ENCODE results near the gene SSBP2. TPM values are rescaled to one million over a fixed set of nuclear protein-coding genes. Genes with fewer than 3 reads are reported as not detected.
A peak's percentile ranks its signal among the peaks of the same experiment; 100 is the strongest.

The SSBP2 gene
- total and polyA plus RNA-seq, 2 donors from 2014 or later: 17.0 to 57.1 TPM

DNA sequence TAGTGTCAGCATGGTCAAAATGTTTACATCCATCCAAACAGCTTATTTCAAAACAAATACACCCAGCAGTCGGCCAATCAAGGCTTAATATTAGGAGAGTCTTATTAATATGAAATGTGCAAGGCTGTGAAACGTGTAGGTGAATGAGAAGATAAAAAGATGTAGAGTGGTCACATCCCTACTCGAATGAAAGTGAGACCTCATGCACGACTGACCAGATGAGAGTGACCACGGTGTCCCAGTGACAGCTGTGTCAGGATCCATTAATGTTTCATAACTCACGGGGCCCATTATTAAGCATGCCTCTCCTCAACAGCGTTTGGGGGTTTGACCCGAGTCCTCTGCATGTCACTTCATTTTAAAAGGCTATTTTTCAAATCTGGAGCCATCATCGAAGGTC is 39.4 kb upstream of the SSBP2 start:
- intact Hi-C loops (cut with DNase I): no loop called here
- no peak overlapping the region for H3K27ac ChIP-seq (ENCODE audit: low read depth in 2 of 2, low read length in 2 of 2)
- no peak for FAIRE-seq
- no peaks in the 10 kb centered on the region for H3K27me3 ChIP-seq (ENCODE audit: control insufficient read depth, insufficient read depth, low read length)
- no peak overlapping the region for H3K9ac ChIP-seq (ENCODE audit: low read length in 3 of 3)
- TF ChIP-seq, protein P1, sequence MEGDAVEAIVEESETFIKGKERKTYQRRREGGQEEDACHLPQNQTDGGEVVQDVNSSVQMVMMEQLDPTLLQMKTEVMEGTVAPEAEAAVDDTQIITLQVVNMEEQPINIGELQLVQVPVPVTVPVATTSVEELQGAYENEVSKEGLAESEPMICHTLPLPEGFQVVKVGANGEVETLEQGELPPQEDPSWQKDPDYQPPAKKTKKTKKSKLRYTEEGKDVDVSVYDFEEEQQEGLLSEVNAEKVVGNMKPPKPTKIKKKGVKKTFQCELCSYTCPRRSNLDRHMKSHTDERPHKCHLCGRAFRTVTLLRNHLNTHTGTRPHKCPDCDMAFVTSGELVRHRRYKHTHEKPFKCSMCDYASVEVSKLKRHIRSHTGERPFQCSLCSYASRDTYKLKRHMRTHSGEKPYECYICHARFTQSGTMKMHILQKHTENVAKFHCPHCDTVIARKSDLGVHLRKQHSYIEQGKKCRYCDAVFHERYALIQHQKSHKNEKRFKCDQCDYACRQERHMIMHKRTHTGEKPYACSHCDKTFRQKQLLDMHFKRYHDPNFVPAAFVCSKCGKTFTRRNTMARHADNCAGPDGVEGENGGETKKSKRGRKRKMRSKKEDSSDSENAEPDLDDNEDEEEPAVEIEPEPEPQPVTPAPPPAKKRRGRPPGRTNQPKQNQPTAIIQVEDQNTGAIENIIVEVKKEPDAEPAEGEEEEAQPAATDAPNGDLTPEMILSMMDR (IDR thresholded peaks at IDR 0.05; ENCODE audit: borderline replicate concordance, extremely low read depth, insufficient read depth): no peak
- no peak for DNase-seq
- H3K4me1 ChIP-seq (ENCODE audit: control insufficient read depth in 2 of 3, insufficient read depth in 2 of 3, low read depth in 1 of 3, low read length in 3 of 3): peaks cover 7 to 12% (median 10%) of the 10 kb centered on the region in 3 donors
- no peaks in the 10 kb centered on the region for H3K9me3 ChIP-seq (ENCODE audit: control insufficient read depth in 2 of 3, insufficient read depth in 1 of 3, low read length in 3 of 3)
- no peaks in the 10 kb centered on the region for H3K36me3 ChIP-seq (ENCODE audit: control insufficient read depth in 2 of 3, insufficient read depth in 3 of 3, low read length in 3 of 3)
- no peak overlapping the region for H3K4me3 ChIP-seq (ENCODE audit: low read length in 3 of 3)

DNA sequence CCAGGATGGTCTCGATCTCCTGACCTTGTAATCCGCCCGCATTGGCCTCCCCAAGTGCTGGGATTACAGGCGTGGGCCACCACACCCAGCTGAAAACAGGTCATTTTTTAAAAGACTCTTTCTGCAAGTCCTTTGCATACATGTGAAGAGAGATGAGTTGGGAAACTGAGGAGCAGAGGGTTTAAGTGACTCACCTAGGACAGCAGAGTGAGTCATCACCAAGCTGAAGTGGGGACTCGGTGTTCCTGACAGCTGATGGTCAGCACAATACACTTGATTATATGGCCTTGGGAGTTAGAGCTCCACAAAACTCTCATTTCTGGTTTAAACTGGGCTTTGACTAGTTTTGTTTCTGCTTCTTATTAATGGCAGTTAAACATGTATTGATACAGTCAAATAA is 38.1 kb upstream of the SSBP2 start:
- no peaks in the 10 kb centered on the region for H3K9me3 ChIP-seq (ENCODE audit: control insufficient read depth in 2 of 3, insufficient read depth in 1 of 3, low read length in 3 of 3)
- intact Hi-C loops (cut with DNase I): no loop called here
- DNase-seq: no peak

DNA sequence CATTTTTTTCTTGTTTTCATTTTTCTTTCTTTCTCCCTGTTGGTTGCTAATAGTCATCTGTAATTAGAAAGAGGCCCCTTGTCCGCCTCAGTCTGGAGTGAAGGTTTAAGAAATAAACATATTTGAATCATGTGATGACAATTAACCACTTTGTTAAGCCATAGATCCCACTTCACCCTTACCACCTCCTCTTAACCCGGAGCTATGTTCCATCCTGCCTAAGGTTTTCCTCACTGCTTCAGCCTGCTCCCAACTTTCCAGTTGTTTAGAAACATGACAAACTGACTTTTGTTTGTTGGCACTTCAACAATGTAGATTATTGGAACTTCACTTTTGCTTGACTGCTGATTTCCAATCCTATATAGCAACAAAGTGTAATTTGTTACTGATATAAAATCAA is 37.4 kb upstream of the SSBP2 start:
- Histone ChIP-seq H3K4me3 (ENCODE audit: low read length in 3 of 3) (peak overlapping the region in 1 of 3 donors; percentile 4), H3K27ac (ENCODE audit: low read depth in 2 of 2, low read length in 2 of 2) (no peak overlapping the region), H3K36me3 (ENCODE audit: control insufficient read depth in 2 of 3, insufficient read depth in 3 of 3, low read length in 3 of 3) (no peaks in the 10 kb centered on the region), H3K9me3 (ENCODE audit: control insufficient read depth in 2 of 3, insufficient read depth in 1 of 3, low read length in 3 of 3) (no peaks in the 10 kb centered on the region), H3K27me3 (ENCODE audit: control insufficient read depth, insufficient read depth, low read length) (no peaks in the 10 kb centered on the region), H3K9ac (ENCODE audit: low read length in 3 of 3) (no peak overlapping the region), H3K4me1 (ENCODE audit: control insufficient read depth in 2 of 3, insufficient read depth in 2 of 3, low read depth in 1 of 3, low read length in 3 of 3) (peaks cover 7 to 12% (median 10%) of the 10 kb centered on the region in 3 donors)
- intact Hi-C loops (cut with DNase I): no loop called here
- FAIRE-seq: no peak
- TF ChIP-seq, protein P1 (IDR thresholded peaks at IDR 0.05; ENCODE audit: borderline replicate concordance, extremely low read depth, insufficient read depth): no peak
- no peak for DNase-seq

More for the DNA sequence above, 38.1 kb upstream of the SSBP2 start:
- Histone ChIP-seq H3K4me3 (ENCODE audit: low read length in 3 of 3) (no peak overlapping the region), H3K4me1 (ENCODE audit: control insufficient read depth in 2 of 3, insufficient read depth in 2 of 3, low read depth in 1 of 3, low read length in 3 of 3) (peaks cover 7 to 12% (median 10%) of the 10 kb centered on the region in 3 donors), H3K36me3 (ENCODE audit: control insufficient read depth in 2 of 3, insufficient read depth in 3 of 3, low read length in 3 of 3) (no peaks in the 10 kb centered on the region), H3K27me3 (ENCODE audit: control insufficient read depth, insufficient read depth, low read length) (no peaks in the 10 kb centered on the region), H3K27ac (ENCODE audit: low read depth in 2 of 2, low read length in 2 of 2) (no peak overlapping the region), H3K9ac (ENCODE audit: low read length in 3 of 3) (no peak overlapping the region)
- no peak for FAIRE-seq
- TF ChIP-seq, protein P1 (IDR thresholded peaks at IDR 0.05; ENCODE audit: borderline replicate concordance, extremely low read depth, insufficient read depth): no peak
